Sigmoid colon (tissue), 7 donors: ENCODE measurements around the gene ITK. TPM values are rescaled to one million over a fixed set of nuclear protein-coding genes. Genes with fewer than 3 reads are reported as not detected.

Experiments used
- DNase-seq: peaks from one replicate; pipeline ENCODE4 v3.0.0-alpha.2; 2019
- H3K27ac ChIP-seq, 4 donors: fragments of 200-600 bp; sonication (generic); one replicate each; pipeline ENCODE4 v1.5.1; 2016 to 2019; ENCODE audit warnings: mild to moderate bottlenecking in 1 of 4
- H3K27me3 ChIP-seq, 3 donors: fragments of 200-600 bp; sonication (generic); one replicate each; pipeline ENCODE4 v1.5.1; 2019; ENCODE audit warnings: mild to moderate bottlenecking in 1 of 3
- H3K36me3 ChIP-seq, 4 donors: fragments of 200-600 bp; sonication (generic); one replicate each; pipeline ENCODE4 v1.5.1; 2016 to 2019
- H3K4me1 ChIP-seq, 4 donors: fragments of 200-600 bp; sonication (generic); one replicate each; pipeline ENCODE4 v1.5.1; 2017 to 2019
- H3K4me3 ChIP-seq, 4 donors: fragments of 200-600 bp; sonication (generic); one replicate each; pipeline ENCODE4 v1.5.1; 2017 to 2019; ENCODE audit warnings: mild to moderate bottlenecking in 2 of 4, moderate library complexity in 1 of 4
- H3K9me3 ChIP-seq, 4 donors: fragments of 200-600 bp in 3 of 4; sonication (generic) in 3 of 4; one replicate each; pipeline versions ENCODE4 v1.5.1 to v1.6.1; 2013 to 2019
- EP300 ChIP-seq, 4 donors: sonication (generic); formaldehyde crosslinking; IDR thresholded peaks; one replicate each; pipeline ENCODE4 v1.6.1; 2017; ENCODE audit warnings: antibody characterized with exemption in 4 of 4
- POLR2A ChIP-seq, 2 donors: fragments of 450-650 bp; IDR thresholded peaks; one replicate each; pipeline ENCODE4 v1.6.1; 2016; ENCODE audit warnings: antibody characterized with exemption in 2 of 2, mild to moderate bottlenecking in 2 of 2, moderate library complexity in 2 of 2
- POLR2AphosphoS5 ChIP-seq, 4 donors: sonication (generic); formaldehyde crosslinking; IDR thresholded peaks; one replicate each; pipeline ENCODE4 v1.6.1; 2017; ENCODE audit warnings: antibody characterized with exemption in 4 of 4
- WGBS, 2 donors: extraction: QIAGEN DNeasy Blood & Tissue Kit; methylation state at CpG; one replicate each; pipeline ENCODE4 v1.1.7; 2013; 5-methylcytosine and 5-hydroxymethylcytosine counted together
- intact Hi-C: fragments of 100-400 bp; cut with DNase I; formaldehyde crosslinking; loops from one replicate; pipeline ENCODE4 v1.15.1; 2023
- polyA plus RNA-seq, 3 donors: library from polyadenylated mRNA; stranded (reverse); fragments of 200-250 nt; gene quantifications; one replicate each; pipeline ENCODE4 v1.2.3, GENCODE V29; 2013
- total RNA-seq, 4 donors: library from RNA; depleted of rRNA; stranded (reverse); fragments of >200 nt; gene quantifications; one replicate each; pipeline ENCODE4 v1.1.0, GENCODE V29; 2016
- TF ChIP-seq, protein P1 (sequence below), 4 experiments: fragments of 450-650 bp in 3 of 4; fragments of 200-600 bp in 1 of 4; IDR thresholded peaks; one replicate each; pipeline ENCODE4 v1.5.1; 2016 to 2019; ENCODE audit warnings: antibody characterized with exemption in 4 of 4, mild to moderate bottlenecking in 3 of 4, moderate library complexity in 2 of 4
- donor health status: healthy with polysubstance abuse.
- donor health status: Bipolar disorder and iron deficiency.
- donor health status: healthy.

ITK gene
- total and polyA plus RNA-seq, 7 donors, result 0.60 to 15.1 (median 1.5) TPM

DNA sequence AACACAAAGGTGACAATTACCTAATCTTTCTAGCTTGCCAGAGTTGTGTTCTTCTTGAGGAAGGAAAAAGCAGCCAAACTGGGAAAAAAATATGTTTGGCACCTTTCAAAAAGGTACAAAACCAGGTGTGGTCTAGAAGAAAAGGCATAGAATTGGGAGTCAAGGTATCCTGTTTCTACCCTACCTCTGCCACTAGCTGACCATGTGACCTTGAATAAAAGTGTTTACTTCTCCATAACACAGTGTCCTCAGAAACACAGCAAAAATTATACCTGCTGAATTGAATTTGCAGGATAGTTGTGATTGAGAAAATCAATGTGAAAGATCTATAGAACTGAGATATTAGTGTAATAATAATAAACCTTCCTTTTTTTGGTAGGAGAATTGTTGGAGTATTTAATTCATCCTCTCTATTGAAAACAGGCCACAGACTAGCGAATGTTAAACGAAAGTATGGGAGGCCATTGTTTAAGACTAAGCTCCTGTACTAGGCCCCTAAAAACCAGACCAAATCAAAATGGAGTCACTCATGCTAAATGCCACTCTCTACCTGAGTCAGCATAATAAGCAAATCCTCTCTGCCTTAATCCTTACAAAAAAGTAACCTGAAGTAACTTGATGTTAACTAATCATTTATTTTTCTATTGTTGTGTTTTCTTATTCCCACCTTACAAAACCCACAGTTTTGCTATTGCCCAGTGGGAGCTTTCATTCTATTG lies 97.8 kb downstream of the ITK start:
- no peak for TF ChIP-seq POLR2AphosphoS5 (IDR thresholded peaks at IDR 0.05)
- TF ChIP-seq, protein P1, sequence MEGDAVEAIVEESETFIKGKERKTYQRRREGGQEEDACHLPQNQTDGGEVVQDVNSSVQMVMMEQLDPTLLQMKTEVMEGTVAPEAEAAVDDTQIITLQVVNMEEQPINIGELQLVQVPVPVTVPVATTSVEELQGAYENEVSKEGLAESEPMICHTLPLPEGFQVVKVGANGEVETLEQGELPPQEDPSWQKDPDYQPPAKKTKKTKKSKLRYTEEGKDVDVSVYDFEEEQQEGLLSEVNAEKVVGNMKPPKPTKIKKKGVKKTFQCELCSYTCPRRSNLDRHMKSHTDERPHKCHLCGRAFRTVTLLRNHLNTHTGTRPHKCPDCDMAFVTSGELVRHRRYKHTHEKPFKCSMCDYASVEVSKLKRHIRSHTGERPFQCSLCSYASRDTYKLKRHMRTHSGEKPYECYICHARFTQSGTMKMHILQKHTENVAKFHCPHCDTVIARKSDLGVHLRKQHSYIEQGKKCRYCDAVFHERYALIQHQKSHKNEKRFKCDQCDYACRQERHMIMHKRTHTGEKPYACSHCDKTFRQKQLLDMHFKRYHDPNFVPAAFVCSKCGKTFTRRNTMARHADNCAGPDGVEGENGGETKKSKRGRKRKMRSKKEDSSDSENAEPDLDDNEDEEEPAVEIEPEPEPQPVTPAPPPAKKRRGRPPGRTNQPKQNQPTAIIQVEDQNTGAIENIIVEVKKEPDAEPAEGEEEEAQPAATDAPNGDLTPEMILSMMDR (IDR thresholded peaks at IDR 0.05), result no peak
- TF ChIP-seq EP300 (IDR thresholded peaks at IDR 0.05), result no peak
- no peak for TF ChIP-seq POLR2A (IDR thresholded peaks at IDR 0.05)
- intact Hi-C loops, result no loop called here
- H3K27ac ChIP-seq, result no peak overlapping the region
- H3K27me3 ChIP-seq, result no peaks in the 10 kb centered on the region
- DNase-seq, result no peak
- H3K4me3 ChIP-seq, result no peak overlapping the region
- H3K36me3 ChIP-seq, result no peaks in the 10 kb centered on the region
- peaks cover 0 to 2% (median 0%) of the 10 kb centered on the region in 4 donors for H3K9me3 ChIP-seq
- WGBS, 2 donors, result 95 to 96% methylated on average over 2 of the region's 2 CpGs
- H3K4me1 ChIP-seq, result no peaks in the 10 kb centered on the region

DNA sequence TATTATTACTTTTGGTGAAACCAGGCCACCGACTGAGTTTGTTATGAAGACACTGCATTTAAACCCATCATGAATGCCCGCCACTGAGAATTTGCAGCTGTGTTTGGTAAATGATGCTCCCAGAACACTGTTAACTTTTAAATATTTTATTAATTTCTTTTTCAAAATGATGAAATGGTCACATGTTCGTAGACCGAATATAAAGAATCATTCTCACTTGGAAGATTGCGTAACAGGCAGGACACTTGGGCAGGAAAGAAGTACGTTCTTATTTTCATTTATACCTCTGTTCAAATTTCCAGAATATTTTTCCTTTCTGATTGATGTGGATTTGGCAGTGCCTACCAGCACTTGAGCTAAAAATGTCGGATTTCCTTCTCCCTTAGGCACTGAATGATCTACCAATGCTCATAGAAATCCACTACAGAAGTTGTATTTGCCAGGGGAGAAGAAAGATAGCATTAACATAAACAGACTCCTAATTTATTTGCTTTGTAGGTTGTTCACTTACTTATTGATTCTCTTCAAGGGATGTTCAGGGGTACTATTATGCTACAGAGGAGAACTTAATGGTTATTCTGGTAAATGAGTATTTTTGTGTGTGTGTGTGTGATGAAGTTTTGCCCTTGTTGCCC lies 99.1 kb downstream of the ITK start:
- WGBS, 2 donors, result 79 to 86% methylated on average over 7 of the region's 7 CpGs
- no peaks in the 10 kb centered on the region for H3K27me3 ChIP-seq
- H3K36me3 ChIP-seq, result no peaks in the 10 kb centered on the region
- H3K27ac ChIP-seq, result no peak overlapping the region
- peaks cover 0 to 2% (median 0%) of the 10 kb centered on the region in 4 donors for H3K9me3 ChIP-seq
- no peak for TF ChIP-seq POLR2A (IDR thresholded peaks at IDR 0.05)
- TF ChIP-seq, protein P1 (IDR thresholded peaks at IDR 0.05), result no peak
- TF ChIP-seq EP300 (IDR thresholded peaks at IDR 0.05), result no peak
- TF ChIP-seq POLR2AphosphoS5 (IDR thresholded peaks at IDR 0.05), result no peak
- H3K4me1 ChIP-seq, result no peaks in the 10 kb centered on the region
- intact Hi-C loops, result no loop called here
- no peak overlapping the region for H3K4me3 ChIP-seq
- no peak for DNase-seq

DNA sequence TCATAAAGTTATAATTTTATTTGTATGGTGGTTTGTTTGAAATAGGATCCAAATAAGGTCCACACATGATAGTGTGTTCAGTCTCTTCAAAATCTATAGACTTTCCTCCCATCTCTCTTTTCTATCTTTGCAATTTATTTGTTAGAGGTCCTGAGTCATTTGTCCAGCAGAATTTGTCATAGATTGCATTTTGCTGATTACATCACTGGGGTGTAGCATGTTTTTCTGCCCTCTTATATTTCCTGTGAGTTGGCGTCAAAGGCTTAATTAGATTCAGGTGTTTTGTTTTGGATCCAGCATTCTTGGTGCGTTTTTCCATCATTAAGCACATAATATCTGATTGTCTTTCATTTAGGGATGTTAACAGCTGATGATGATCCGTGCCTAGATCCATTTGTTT lies 100.3 kb downstream of the ITK start:
- H3K4me1 ChIP-seq, result no peaks in the 10 kb centered on the region
- intact Hi-C loops, result no loop called here
- H3K27ac ChIP-seq, result no peak overlapping the region
- H3K4me3 ChIP-seq, result no peak overlapping the region
- H3K36me3 ChIP-seq, result no peaks in the 10 kb centered on the region
- no peak for DNase-seq
- no peaks in the 10 kb centered on the region for H3K27me3 ChIP-seq
- peaks cover 0 to 2% (median 0%) of the 10 kb centered on the region in 4 donors for H3K9me3 ChIP-seq
- no peak for TF ChIP-seq EP300 (IDR thresholded peaks at IDR 0.05)
- TF ChIP-seq, protein P1 (IDR thresholded peaks at IDR 0.05), result no peak
- TF ChIP-seq POLR2A (IDR thresholded peaks at IDR 0.05), result no peak
- TF ChIP-seq POLR2AphosphoS5 (IDR thresholded peaks at IDR 0.05), result no peak
- WGBS, 2 donors, result 77 to 87% methylated on average over 3 of the region's 3 CpGs

DNA sequence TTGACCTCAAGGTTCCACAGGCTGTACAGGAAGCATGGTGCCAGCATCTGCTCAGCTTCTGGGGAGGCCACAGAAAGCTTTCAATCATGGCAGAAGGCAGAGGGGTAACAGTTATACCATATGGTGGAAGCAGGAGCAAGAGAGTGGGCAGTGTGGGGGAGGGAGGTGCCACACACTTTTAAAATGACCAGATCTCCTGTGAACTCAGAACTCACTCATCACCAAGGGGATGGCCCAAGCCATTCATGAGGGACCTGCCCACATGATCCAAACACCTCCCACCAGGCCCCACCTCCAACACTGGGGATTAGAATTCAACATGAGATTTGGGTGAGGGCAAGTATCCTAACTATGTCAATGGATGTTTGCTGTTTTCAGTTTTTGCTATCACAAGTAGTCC lies 101.5 kb downstream of the ITK start:
- no peak for DNase-seq

More for the DNA sequence above, 101.5 kb downstream of the ITK start:
- TF ChIP-seq EP300 (IDR thresholded peaks at IDR 0.05) (no peak), POLR2AphosphoS5 (IDR thresholded peaks at IDR 0.05) (no peak), POLR2A (IDR thresholded peaks at IDR 0.05) (no peak)
- TF ChIP-seq, protein P1 (IDR thresholded peaks at IDR 0.05), result no peak
- Histone ChIP-seq H3K27me3 (no peaks in the 10 kb centered on the region), H3K4me3 (no peak overlapping the region), H3K9me3 (peaks cover 0 to 2% (median 0%) of the 10 kb centered on the region in 4 donors), H3K4me1 (no peaks in the 10 kb centered on the region), H3K27ac (no peak overlapping the region), H3K36me3 (no peaks in the 10 kb centered on the region)
- intact Hi-C loops, result no loop called here
